Measurements from ENCODE around the gene PACSIN3.

PACSIN3 gene

DNA sequence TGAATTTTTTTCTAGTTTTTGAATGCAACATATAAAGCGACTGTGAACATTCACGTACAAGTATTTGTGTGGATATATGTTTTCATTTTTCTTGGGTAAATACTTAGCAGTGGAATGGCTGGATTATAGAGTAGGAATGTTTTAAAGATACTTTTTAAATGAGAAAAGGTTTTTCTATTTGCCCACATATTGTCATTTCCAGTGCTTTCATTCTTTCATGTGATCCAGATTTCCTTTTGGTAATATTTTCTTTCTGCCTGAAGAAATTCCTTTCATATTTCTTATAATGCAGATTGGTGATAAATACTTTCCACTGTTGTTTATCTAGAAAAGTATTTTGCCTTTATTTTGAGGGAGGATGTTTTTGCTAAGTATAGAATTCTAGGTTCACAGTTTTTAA is 36.5 kb upstream of the PACSIN3 start:
- no peaks in the 10 kb centered on the region for H3K27me3 ChIP-seq (ENCODE audit: insufficient read depth, low read length, poor library complexity)
- peaks cover 9% of the 10 kb centered on the region for H3K4me1 ChIP-seq (ENCODE audit: insufficient read depth, low read length)
- no peak overlapping the region for H3K27ac ChIP-seq (ENCODE audit: low read length)
- TF ChIP-seq, protein P1, sequence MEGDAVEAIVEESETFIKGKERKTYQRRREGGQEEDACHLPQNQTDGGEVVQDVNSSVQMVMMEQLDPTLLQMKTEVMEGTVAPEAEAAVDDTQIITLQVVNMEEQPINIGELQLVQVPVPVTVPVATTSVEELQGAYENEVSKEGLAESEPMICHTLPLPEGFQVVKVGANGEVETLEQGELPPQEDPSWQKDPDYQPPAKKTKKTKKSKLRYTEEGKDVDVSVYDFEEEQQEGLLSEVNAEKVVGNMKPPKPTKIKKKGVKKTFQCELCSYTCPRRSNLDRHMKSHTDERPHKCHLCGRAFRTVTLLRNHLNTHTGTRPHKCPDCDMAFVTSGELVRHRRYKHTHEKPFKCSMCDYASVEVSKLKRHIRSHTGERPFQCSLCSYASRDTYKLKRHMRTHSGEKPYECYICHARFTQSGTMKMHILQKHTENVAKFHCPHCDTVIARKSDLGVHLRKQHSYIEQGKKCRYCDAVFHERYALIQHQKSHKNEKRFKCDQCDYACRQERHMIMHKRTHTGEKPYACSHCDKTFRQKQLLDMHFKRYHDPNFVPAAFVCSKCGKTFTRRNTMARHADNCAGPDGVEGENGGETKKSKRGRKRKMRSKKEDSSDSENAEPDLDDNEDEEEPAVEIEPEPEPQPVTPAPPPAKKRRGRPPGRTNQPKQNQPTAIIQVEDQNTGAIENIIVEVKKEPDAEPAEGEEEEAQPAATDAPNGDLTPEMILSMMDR (IDR thresholded peaks at IDR 0.05; ENCODE audit: borderline replicate concordance, extremely low read depth, low read length, poor library complexity, severe bottlenecking), result no peak
- no peak for TF ChIP-seq EZH2 (IDR thresholded peaks at IDR 0.05; ENCODE audit: borderline replicate concordance, low read depth, low read length, severe bottlenecking)
- no peaks in the 10 kb centered on the region for H3K9me3 ChIP-seq (ENCODE audit: insufficient read depth, low read length, severe bottlenecking)
- no peak overlapping the region for H3K4me2 ChIP-seq (ENCODE audit: insufficient read depth, low read length)
- H3K4me3 ChIP-seq (ENCODE audit: low read depth in 1 of 2, low read length in 2 of 2), result no peak overlapping the region
- DNase-seq, result no peak
- no peak overlapping the region for H2AFZ ChIP-seq (ENCODE audit: low read depth, low read length)
- peaks cover 56% of the 10 kb centered on the region for H3K36me3 ChIP-seq (ENCODE audit: insufficient read depth, low read length)
- no peak for ATAC-seq (ENCODE audit: insufficient read depth, low read depth)
- H3K79me2 ChIP-seq (ENCODE audit: insufficient read depth, low read length), result peaks cover 9% of the 10 kb centered on the region
- no peak overlapping the region for H3K9ac ChIP-seq (ENCODE audit: low read depth, low read length)
- H4K20me1 ChIP-seq (ENCODE audit: insufficient read depth, low read length), result peaks cover 2% of the 10 kb centered on the region; the same call in 1 of the 2 replicates

DNA sequence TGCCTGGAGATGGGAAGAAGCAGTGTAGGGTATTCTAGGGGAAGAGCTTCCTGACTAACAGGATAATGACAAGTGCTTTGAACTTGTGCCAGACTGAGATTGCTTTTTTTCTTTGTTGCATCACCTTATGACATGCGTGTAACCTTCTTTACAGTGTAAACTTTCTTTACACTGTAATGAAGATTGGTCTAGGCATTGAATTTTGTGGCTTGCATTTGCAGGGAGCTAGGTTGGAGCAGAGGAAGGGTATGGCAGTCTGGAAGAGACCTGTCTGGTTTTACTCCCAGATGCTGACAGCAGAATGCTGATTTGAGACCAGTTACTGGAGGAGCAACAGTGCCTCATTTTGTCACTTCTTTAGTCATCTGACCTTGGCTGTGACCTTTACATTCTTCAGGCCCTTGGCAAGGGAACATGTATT is 34.2 kb upstream of the PACSIN3 start:
- no peak for DNase-seq

DNA sequence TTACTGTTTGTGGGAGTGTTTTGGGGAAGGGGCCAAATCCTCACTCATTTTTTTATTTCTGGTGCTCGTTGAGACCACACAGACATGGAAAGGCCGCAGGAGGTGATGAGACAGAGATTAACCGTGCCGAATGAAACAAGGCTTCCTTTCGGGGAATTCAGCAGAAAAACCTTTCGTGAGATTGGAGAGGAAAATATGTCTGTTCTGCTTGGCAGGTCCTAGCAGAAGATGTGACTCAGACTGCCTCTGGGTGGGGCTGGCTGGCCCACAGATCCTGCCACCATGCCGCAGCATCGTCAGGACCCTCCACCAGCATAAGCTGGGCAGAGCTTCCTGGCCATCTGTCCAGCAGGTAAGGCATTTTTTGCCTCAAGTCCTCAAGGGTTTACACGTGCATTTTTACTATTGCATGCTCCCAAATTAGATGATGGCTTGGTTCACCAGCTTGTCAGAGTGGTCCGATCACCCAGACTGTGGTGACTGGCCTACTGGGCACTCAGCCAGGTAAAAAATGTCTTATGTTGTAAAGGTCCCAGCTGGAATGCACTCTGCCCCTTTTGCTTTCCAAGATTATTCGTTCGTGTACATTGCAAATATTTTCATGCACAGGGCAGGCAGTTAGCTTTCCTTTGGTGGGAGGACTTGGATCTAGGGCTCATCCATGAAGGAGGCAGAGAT is 30.0 kb upstream of the PACSIN3 start:
- Histone ChIP-seq H3K9ac (ENCODE audit: low read depth, low read length) (peak overlapping the region; percentile 97), H3K79me2 (ENCODE audit: insufficient read depth, low read length) (peaks cover 34% of the 10 kb centered on the region), H3K36me3 (ENCODE audit: insufficient read depth, low read length) (peaks cover 30% of the 10 kb centered on the region), H3K27me3 (ENCODE audit: insufficient read depth, low read length, poor library complexity) (no peaks in the 10 kb centered on the region), H3K9me3 (ENCODE audit: insufficient read depth, low read length, severe bottlenecking) (no peaks in the 10 kb centered on the region), H3K4me3 (ENCODE audit: low read depth in 1 of 2, low read length in 2 of 2) (peak overlapping the region; percentile 83 to 90; a peak in 3 of 4 replicates), H3K27ac (ENCODE audit: low read length) (peak overlapping the region; percentile 99), H3K4me1 (ENCODE audit: insufficient read depth, low read length) (peaks cover 44% of the 10 kb centered on the region), H3K4me2 (ENCODE audit: insufficient read depth, low read length) (peak overlapping the region; percentile 93), H4K20me1 (ENCODE audit: insufficient read depth, low read length) (peaks cover 2% of the 10 kb centered on the region; the same call in 1 of the 2 replicates), H2AFZ (ENCODE audit: low read depth, low read length) (peak overlapping the region; percentile 96)
- ATAC-seq (ENCODE audit: insufficient read depth, low read depth) (peak; percentile 27; the same call in 1 of the 3 replicates), DNase-seq (peak; percentile 48)
- TF ChIP-seq, protein P1 (IDR thresholded peaks at IDR 0.05; ENCODE audit: borderline replicate concordance, extremely low read depth, low read length, poor library complexity, severe bottlenecking), result peak; percentile 27
- no peak for TF ChIP-seq EZH2 (IDR thresholded peaks at IDR 0.05; ENCODE audit: borderline replicate concordance, low read depth, low read length, severe bottlenecking)

More for the DNA sequence above, 34.2 kb upstream of the PACSIN3 start:
- Histone ChIP-seq H3K4me2 (ENCODE audit: insufficient read depth, low read length) (no peak overlapping the region), H3K4me3 (ENCODE audit: low read depth in 1 of 2, low read length in 2 of 2) (no peak overlapping the region), H3K9ac (ENCODE audit: low read depth, low read length) (no peak overlapping the region), H3K9me3 (ENCODE audit: insufficient read depth, low read length, severe bottlenecking) (no peaks in the 10 kb centered on the region), H3K79me2 (ENCODE audit: insufficient read depth, low read length) (peaks cover 26% of the 10 kb centered on the region), H3K36me3 (ENCODE audit: insufficient read depth, low read length) (peaks cover 45% of the 10 kb centered on the region), H3K27me3 (ENCODE audit: insufficient read depth, low read length, poor library complexity) (no peaks in the 10 kb centered on the region), H3K4me1 (ENCODE audit: insufficient read depth, low read length) (peaks cover 30% of the 10 kb centered on the region), H3K27ac (ENCODE audit: low read length) (no peak overlapping the region), H4K20me1 (ENCODE audit: insufficient read depth, low read length) (peaks cover 2% of the 10 kb centered on the region; the same call in 1 of the 2 replicates), H2AFZ (ENCODE audit: low read depth, low read length) (no peak overlapping the region)
- ATAC-seq (ENCODE audit: insufficient read depth, low read depth), result no peak
- no peak for TF ChIP-seq EZH2 (IDR thresholded peaks at IDR 0.05; ENCODE audit: borderline replicate concordance, low read depth, low read length, severe bottlenecking)
- TF ChIP-seq, protein P1 (IDR thresholded peaks at IDR 0.05; ENCODE audit: borderline replicate concordance, extremely low read depth, low read length, poor library complexity, severe bottlenecking), result no peak

All from DND-41 (cell line).